Activated naive CD8-positive, alpha-beta T cell treated with anti-CD3 and anti-CD28 coated beads for 36 hours (primary cell): ENCODE measurements around the gene USP10. TPM values are rescaled to one million over a fixed set of nuclear protein-coding genes. Genes with fewer than 3 reads are reported as not detected.
A peak's percentile ranks its signal among the peaks of the same experiment; 100 is the strongest.

ENCODE experiments used
- DNase-seq: peaks from one replicate; pipeline ENCODE4 v3.0.0; 2021
- H3K27ac Mint-ChIP-seq: one replicate; pipeline ENCODE4 v1.8.0; 2022; ENCODE audit warnings: mild to moderate bottlenecking, moderate library complexity, mixed read lengths
- H3K27me3 Mint-ChIP-seq: one replicate; pipeline ENCODE4 v1.8.0; 2022; ENCODE audit warnings: mild to moderate bottlenecking, mixed read lengths
- H3K36me3 Mint-ChIP-seq: one replicate; pipeline ENCODE4 v1.8.0; 2021; ENCODE audit warnings: mild to moderate bottlenecking, mixed read lengths
- H3K4me1 Mint-ChIP-seq: one replicate; pipeline ENCODE4 v1.8.0; 2021; ENCODE audit warnings: mixed read lengths
- H3K4me3 Mint-ChIP-seq: one replicate; pipeline ENCODE4 v1.8.0; 2022; ENCODE audit warnings: mild to moderate bottlenecking, moderate library complexity, mixed read lengths
- H3K9me3 Mint-ChIP-seq: one replicate; pipeline ENCODE4 v1.8.0; 2022; ENCODE audit warnings: mixed read lengths
- total RNA-seq, 2 experiments: library from RNA; stranded (reverse); gene quantifications; one replicate each; pipeline ENCODE4 v1.2.3, GENCODE V29; 2021

Gene USP10
- total RNA-seq, 2 experiments from 2014 or later: 148 to 151 TPM

DNA sequence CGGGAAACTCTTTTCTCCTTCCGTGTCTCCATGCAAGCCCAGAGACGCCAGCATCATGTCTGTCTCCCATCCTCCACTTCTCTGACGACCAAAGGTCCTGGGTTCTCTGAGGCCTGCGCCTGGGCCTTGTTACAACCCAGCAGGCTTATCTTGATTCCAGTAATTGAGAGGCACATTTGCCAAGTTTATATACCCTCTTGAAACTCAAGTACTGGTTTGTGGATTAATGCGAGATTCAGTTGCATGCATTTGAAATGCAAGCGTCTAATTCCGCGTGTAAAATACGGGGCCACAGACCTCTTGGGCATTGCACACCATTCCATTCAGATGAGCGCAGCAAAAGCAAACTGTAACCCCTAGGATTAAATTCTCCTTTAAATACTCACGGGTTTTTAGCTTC, 91.3 kb downstream of the USP10 start:
- no peaks in the 10 kb centered on the region for H3K9me3 Mint-ChIP-seq
- DNase-seq: no peak
- H3K27me3 Mint-ChIP-seq: no peaks in the 10 kb centered on the region
- peaks cover 3% of the 10 kb centered on the region for H3K36me3 Mint-ChIP-seq
- no peak overlapping the region for H3K4me3 Mint-ChIP-seq
- no peak overlapping the region for H3K27ac Mint-ChIP-seq
- H3K4me1 Mint-ChIP-seq: peaks cover 2% of the 10 kb centered on the region

DNA sequence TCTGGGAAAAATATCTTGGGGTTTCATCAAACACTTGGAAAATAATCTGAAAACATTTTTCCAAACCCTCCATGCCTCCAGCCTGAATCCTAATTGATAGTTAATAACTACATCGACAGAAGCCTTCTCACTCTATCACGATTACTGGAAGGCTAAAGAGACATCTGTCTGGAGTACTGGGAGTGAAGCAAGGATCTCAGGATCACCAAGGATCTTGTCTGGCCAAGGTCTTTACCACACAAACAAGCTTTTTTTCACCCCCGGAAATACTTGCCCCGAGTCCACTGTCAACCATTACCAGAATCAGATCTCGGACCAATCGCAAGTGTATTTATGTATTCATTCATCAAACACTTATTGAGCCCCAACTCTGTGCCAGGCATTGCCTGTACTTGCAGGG, 91.7 kb downstream of the USP10 start:
- Mint-ChIP-seq H3K9me3 (no peaks in the 10 kb centered on the region), H3K4me3 (no peak overlapping the region), H3K27ac (no peak overlapping the region), H3K27me3 (no peaks in the 10 kb centered on the region), H3K36me3 (peaks cover 3% of the 10 kb centered on the region), H3K4me1 (peaks cover 2% of the 10 kb centered on the region)
- no peak for DNase-seq

DNA sequence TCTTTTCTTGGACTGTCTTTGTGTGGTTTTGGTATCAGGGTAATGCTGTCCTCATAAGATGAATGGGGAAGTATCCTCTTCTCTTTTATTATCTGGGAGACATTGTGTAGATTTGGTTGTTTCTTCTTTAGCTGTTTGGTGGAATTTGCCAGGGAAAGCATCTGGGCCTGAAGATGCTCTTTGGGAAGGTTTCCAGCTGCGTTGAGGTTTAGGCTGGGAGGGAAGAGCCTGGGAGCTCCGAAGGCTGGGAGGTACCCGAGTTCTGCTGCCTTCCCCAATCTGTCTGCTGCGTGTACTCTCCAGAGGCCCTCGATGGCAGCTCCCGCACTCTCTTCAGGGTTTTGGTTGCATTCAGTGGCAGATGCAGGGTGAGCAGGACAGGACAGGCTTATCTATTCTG, 94.4 kb downstream of the USP10 start:
- DNase-seq: no peak
- H3K4me1 Mint-ChIP-seq: no peaks in the 10 kb centered on the region
- H3K27me3 Mint-ChIP-seq: no peaks in the 10 kb centered on the region
- peaks cover 3% of the 10 kb centered on the region for H3K36me3 Mint-ChIP-seq
- no peak overlapping the region for H3K4me3 Mint-ChIP-seq
- H3K9me3 Mint-ChIP-seq: no peaks in the 10 kb centered on the region
- no peak overlapping the region for H3K27ac Mint-ChIP-seq

DNA sequence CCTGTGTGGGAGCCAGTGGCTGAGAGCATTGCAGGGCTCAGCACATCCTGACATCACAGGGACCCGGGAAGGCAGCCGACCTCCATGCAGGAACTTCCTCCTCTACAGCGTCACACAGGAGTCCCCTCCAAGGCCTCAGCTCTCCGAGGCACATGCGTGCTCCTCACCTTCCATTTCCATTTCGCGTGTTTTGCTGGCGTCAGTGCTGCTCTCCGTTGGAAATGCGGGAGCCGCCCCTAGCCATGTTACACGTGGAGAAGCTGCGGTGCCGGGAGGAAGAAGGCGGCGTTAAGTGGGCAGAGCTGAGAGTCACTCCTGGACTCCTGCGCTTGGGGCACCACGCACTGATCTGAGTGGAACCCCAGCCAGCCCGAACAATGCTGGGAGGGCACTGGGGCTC, 94.8 kb downstream of the USP10 start:
- Mint-ChIP-seq H3K27ac (no peak overlapping the region), H3K36me3 (peaks cover 3% of the 10 kb centered on the region), H3K4me1 (no peaks in the 10 kb centered on the region), H3K4me3 (no peak overlapping the region), H3K27me3 (no peaks in the 10 kb centered on the region), H3K9me3 (no peaks in the 10 kb centered on the region)
- DNase-seq: no peak

DNA sequence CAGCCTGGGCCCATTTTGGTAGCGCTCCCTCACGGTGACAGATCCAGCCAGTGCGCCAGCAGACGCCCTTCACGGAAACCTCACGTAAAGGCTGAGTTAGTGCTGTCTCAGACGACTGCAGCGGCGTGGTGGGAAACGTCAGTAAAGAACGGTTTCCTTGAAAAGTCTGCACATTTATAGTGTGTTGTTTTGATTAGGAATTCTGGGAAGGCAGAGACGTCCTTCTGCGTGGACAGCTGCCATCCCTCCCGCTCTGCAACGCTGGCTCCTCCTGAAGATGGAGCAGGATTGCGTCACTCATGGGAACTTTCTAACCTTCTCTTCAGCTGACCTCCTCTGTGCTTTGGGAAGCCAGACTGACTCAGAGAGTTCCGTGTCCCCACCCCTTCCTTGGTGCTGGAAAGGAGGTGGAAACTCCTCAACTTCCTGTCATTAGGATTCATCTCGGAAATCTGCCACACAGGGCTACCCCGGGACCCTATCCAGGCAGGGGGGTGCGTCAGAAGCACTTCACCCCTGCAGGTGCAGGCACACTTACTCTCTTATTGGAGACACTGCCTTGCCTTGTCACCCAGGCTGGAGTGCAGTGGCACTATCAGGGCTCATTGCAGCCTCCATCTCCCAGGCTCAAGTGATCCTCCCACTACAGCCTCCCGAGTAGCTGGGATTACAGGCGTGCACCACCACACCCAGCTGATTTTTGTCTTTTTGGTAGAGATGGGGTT, 95.7 kb downstream of the USP10 start:
- Mint-ChIP-seq H3K4me1 (no peaks in the 10 kb centered on the region), H3K27ac (no peak overlapping the region), H3K36me3 (peaks cover 4% of the 10 kb centered on the region), H3K4me3 (no peak overlapping the region), H3K27me3 (no peaks in the 10 kb centered on the region), H3K9me3 (no peaks in the 10 kb centered on the region)
- no peak for DNase-seq

DNA sequence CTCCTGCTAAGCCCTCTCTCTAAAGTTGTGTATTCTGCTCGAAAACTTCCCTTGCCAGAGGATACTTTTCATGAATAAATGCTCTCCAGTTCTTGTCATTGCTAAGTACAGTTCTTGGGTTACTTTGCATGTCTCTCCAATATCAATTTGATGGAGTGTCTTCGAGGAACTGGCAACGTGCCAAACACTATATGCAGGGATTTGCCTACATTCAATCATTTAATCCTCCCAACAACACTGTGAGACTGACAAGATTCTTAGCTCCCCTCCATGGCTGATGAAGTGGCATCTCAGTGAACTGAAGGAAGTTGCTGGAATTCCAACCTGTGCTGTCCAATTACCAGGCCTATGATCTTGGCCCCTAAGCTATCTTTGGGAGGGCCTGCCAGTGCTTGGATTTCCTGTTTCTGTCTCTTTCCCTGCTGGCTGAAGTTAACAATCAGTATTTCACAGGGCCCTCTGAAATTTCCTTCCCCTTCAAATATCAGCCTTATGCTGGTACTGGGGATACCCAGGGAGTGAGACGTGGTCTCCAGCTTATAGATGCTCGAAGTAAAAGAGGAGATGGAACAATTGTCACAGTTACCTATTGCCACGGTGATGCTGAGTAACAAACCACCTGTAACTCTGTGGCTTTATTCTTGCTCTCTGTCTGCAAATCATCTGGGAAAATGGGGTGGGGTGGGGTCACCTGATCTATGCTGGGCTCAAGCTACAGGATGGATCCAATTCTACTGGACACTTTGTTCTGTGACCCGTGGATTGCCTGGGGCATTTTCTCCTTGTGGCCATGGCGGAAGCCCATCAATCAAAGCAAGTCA, 100.6 kb downstream of the USP10 start:
- Mint-ChIP-seq H3K27me3 (no peaks in the 10 kb centered on the region), H3K36me3 (peaks cover 1% of the 10 kb centered on the region), H3K4me3 (no peak overlapping the region), H3K4me1 (no peaks in the 10 kb centered on the region), H3K27ac (no peak overlapping the region), H3K9me3 (no peaks in the 10 kb centered on the region)
- no peak for DNase-seq

DNA sequence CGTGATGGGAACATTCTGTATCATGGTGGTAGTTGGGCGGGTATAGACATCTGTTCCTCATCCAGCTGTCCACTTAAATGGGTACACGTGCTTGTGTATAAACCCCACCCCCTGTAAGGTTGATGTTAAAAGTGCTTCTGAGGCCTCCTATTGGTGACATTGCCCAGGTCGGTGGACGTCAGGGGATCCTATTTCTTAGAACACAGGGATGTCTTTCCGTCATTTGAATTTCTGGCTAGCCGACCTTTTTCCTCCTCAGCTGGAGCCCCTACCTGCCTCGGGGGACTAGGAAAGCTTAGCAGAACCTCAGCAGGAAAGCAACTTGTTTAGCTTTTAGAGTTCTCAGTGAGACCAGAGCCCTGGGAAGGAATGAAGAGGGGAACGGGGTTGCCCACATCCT, 103.3 kb downstream of the USP10 start:
- Mint-ChIP-seq H3K27ac (no peak overlapping the region), H3K4me3 (no peak overlapping the region), H3K4me1 (no peaks in the 10 kb centered on the region), H3K27me3 (no peaks in the 10 kb centered on the region), H3K9me3 (no peaks in the 10 kb centered on the region), H3K36me3 (peaks cover 1% of the 10 kb centered on the region)
- DNase-seq: no peak

DNA sequence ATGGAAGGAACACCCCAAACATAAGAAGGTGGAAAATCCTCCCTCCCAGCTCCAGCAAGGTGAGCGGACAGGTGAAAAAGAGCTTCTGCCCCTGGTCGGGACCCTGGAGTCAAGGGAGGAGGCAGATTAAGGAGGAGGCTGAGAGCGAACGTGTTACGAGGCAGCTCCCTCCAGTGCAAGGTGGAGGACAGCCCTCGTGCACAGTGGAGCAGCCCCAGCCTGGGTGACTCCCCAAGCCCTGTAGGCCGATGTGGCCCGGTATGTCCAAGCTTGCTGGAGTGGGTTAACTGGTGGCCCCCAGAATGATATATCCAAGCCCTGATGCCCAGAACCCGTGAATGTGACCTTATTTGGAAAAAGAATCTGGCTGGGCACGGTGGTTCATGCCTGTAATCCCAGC, 104.5 kb downstream of the USP10 start:
- no peaks in the 10 kb centered on the region for H3K4me1 Mint-ChIP-seq
- H3K4me3 Mint-ChIP-seq: no peak overlapping the region
- no peaks in the 10 kb centered on the region for H3K9me3 Mint-ChIP-seq

DNA sequence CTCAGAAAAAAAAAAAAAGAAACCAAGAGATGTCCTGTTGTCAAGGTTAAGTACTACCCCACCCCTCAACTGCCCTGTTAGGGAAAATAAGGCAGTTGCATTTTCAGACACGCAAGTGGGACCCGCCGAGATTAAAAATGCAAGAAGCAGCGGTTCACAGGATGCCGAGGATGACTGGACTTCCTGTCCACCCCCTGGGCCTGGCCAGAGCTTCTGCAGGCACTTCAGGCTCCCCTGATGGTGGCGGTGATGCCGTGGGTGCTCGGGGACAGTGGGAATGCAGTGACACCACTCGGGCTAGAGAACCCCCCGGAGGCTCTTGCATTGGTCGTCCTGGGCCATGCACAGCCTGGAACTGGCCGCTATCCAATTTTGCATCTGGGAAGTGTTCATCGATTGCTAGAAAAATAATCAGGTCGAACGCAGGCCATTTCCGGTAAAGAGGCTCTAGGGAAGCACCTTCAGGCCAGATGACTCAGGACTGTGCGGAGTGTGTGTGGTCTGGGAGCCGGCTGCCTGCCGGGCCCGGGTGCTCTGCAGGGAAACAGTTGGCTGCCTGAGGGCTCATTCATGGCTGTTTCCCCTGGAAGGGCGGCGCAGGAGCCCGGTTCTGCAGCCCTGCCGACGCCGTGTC, 106.6 kb downstream of the USP10 start:
- Mint-ChIP-seq H3K36me3 (no peaks in the 10 kb centered on the region), H3K27ac (no peak overlapping the region), H3K4me3 (no peak overlapping the region), H3K4me1 (peaks cover 10% of the 10 kb centered on the region), H3K9me3 (no peaks in the 10 kb centered on the region), H3K27me3 (no peaks in the 10 kb centered on the region)
- no peak for DNase-seq

More for the DNA sequence above, 104.5 kb downstream of the USP10 start:
- H3K27me3 Mint-ChIP-seq: no peaks in the 10 kb centered on the region
- peaks cover 1% of the 10 kb centered on the region for H3K36me3 Mint-ChIP-seq
- no peak for DNase-seq
- no peak overlapping the region for H3K27ac Mint-ChIP-seq

DNA sequence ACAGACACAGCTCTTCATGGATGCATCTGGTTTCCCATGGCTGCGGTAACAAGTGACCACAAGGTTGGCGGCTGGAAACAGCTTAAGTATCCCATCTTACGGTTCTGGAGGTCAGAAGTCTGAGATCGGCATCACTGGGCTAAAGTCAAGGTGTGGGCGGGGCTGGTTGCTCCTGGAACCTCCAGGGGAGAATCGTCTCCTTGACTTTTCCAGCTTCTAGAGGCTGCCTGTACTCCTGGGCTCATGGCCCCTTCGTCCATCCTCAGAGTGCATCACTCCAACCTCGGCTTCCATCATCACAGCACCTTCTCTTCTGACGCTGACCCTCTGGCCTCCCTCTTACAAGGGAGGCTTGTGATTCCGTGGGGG, 107.1 kb downstream of the USP10 start:
- Mint-ChIP-seq H3K27ac (no peak overlapping the region), H3K4me3 (no peak overlapping the region), H3K4me1 (peaks cover 14% of the 10 kb centered on the region), H3K27me3 (no peaks in the 10 kb centered on the region), H3K36me3 (no peaks in the 10 kb centered on the region), H3K9me3 (no peaks in the 10 kb centered on the region)
- DNase-seq: no peak

DNA sequence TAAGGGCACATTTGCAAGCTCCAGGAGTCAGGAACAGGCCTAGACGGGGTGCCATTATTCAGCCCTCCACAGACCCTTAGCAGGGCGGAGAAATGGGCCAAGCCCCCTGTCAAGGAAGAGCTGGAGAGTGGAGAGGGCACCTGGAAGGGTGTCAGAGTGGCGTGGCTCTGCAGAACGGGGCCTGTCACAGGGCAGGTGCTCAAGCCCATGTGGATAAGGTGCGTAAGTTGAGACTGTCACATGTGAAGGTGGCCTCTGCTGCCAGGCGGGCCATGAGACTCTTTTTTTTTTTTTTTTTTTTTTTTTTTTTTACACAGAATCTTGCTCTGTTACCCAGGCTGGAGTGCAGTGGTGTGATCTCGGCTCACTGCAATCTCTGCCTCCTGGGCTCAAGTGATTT, 108.0 kb downstream of the USP10 start:
- H3K27ac Mint-ChIP-seq: no peak overlapping the region
- H3K4me3 Mint-ChIP-seq: no peak overlapping the region
- H3K4me1 Mint-ChIP-seq: peaks cover 14% of the 10 kb centered on the region
- DNase-seq: no peak
- H3K27me3 Mint-ChIP-seq: no peaks in the 10 kb centered on the region
- no peaks in the 10 kb centered on the region for H3K9me3 Mint-ChIP-seq
- no peaks in the 10 kb centered on the region for H3K36me3 Mint-ChIP-seq

DNA sequence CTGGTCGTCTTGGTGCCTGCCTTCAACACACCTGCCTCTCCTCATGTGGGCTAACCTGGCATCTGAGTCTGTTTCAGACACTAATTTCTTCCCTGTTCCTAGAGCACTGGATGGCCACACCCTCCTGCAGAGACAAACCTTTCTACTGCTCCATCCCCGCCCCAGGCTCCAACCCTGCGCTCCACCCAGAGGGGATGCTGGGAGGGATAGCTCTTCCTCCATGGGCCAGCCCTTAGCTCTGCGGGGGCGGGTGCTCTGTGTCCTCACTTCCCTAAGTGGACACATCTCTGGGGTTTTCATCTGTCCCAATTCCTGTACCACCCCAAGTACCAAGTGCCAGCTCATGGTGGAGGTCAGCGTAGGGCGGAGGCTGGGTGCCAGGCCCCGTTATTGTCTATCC, 109.0 kb downstream of the USP10 start:
- no peak overlapping the region for H3K27ac Mint-ChIP-seq
- no peaks in the 10 kb centered on the region for H3K27me3 Mint-ChIP-seq
- H3K9me3 Mint-ChIP-seq: no peaks in the 10 kb centered on the region
- no peak overlapping the region for H3K4me3 Mint-ChIP-seq
- H3K36me3 Mint-ChIP-seq: no peaks in the 10 kb centered on the region
- peaks cover 14% of the 10 kb centered on the region for H3K4me1 Mint-ChIP-seq
- DNase-seq: no peak

DNA sequence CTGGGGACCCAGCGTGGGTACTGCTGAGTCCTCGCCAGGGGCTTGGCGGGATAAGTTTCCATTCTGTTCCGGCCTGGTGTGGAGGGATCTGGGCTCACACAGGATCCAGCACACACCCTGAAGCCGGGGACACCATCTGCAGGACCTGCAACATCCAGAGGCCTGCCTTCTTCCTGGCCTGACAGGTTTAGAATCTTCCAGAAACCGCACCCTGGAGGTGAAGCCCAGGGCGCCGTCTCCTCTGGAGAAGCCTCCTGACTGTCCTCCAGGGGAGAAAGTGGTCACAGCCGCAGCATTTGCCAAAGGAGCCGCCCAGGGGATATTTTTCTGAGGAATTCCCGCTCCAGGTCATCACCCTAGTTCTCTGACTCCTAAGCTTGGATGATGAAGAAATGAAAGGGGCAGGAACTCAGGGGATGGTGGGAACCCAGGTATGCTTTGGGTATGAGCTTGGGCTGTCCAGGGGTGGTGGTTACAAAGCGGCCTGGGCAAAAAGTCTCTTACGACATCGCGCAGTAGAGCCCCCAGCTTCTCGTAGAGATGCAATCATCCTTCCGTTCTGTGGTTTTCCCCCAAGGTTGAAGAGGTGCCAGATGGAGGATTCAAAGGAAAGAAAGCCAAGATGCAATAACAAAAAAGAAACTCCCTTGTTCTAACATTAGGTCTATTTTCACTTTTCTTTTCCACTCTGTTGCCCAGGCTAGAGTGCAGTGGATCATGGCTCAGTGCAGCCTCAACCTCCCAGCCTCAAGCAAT, 110.9 kb downstream of the USP10 start:
- Mint-ChIP-seq H3K27ac (no peak overlapping the region), H3K4me1 (peaks cover 14% of the 10 kb centered on the region), H3K36me3 (no peaks in the 10 kb centered on the region), H3K9me3 (no peaks in the 10 kb centered on the region), H3K4me3 (no peak overlapping the region), H3K27me3 (no peaks in the 10 kb centered on the region)
- peak; percentile 44 for DNase-seq

DNA sequence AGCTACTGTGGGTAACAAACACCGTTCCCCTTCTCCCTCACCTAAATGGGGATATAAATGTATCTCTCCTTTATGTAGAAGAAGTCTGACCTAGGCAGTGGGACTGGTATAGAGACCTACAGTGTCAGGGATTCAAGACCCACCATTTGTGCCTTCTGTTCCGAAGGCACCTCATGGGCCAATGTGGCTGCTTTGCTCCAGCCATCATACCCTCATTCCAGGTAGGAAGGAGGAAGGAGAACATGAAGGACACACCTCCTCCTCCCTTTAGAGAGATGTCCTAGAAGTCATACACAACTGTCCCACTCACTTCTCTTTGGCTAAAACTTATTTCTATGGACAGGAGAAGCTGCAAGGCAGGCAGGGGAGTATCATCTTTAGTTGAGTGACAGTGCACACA, 111.7 kb downstream of the USP10 start:
- Mint-ChIP-seq H3K27me3 (no peaks in the 10 kb centered on the region), H3K27ac (no peak overlapping the region), H3K36me3 (no peaks in the 10 kb centered on the region), H3K9me3 (no peaks in the 10 kb centered on the region), H3K4me1 (peaks cover 14% of the 10 kb centered on the region), H3K4me3 (no peak overlapping the region)
- DNase-seq: no peak
